Measurements from ENCODE around the gene NUP205. TPM values are rescaled to one million over a fixed set of nuclear protein-coding genes. Genes with fewer than 3 reads are reported as not detected.

Gene NUP205
- total RNA-seq, 1 experiment from 2014 or later, result 171 TPM

- ChIA-PET CTCF (interaction anchor here (0.6 to 1.0 kb wide), 2 partner anchors 12 to 124 kb away, joined by 3 read pairs; no protein-coding TSS in a partner anchor), POLR2A (no interaction called here)
- H3K9me3 Mint-ChIP-seq, result no peaks in the 10 kb centered on the region
- no peak overlapping the region for H3K27ac Mint-ChIP-seq
- peaks cover 5% of the 10 kb centered on the region for H3K4me1 Mint-ChIP-seq
- no peak for ATAC-seq
- H3K27me3 Mint-ChIP-seq (ENCODE audit: low read depth), result no peaks in the 10 kb centered on the region
- H3K4me3 Mint-ChIP-seq, result no peak overlapping the region
- TF ChIP-seq ZNF138 (CRISPR knock-in tag; conservative IDR thresholded peaks at IDR 0.05) (no peak), ETV6 (CRISPR knock-in tag; IDR thresholded peaks at IDR 0.05) (0 out of 2 replicates have a peak, but pooled peaks have one; percentile 5), E2F5 (CRISPR knock-in tag; IDR thresholded peaks at IDR 0.05) (no peak)
- H3K36me3 Mint-ChIP-seq, result no peaks in the 10 kb centered on the region
- DNase-seq (ENCODE audit: low spot score), result no peak
Observed at GRCh38 chr7:135510592-135511183, 47.0 kb upstream of the NUP205 start.

GRCh38 chr7:135512135-135512887, 45.4 kb upstream of the NUP205 start:
- H3K9me3 Mint-ChIP-seq, result no peaks in the 10 kb centered on the region
- no peaks in the 10 kb centered on the region for H3K36me3 Mint-ChIP-seq
- CTCF ChIA-PET, result no interaction called here
- H3K27me3 Mint-ChIP-seq (ENCODE audit: low read depth), result no peaks in the 10 kb centered on the region
- TF ChIP-seq HMGA2 (CRISPR knock-in tag; IDR thresholded peaks at IDR 0.05) (no peak), HMGXB4 (CRISPR knock-in tag; IDR thresholded peaks at IDR 0.05) (no peak), CTCF (IDR thresholded peaks at IDR 0.05) (peak; percentile 69), E2F5 (CRISPR knock-in tag; IDR thresholded peaks at IDR 0.05) (no peak), SMAD4 (CRISPR knock-in tag; IDR thresholded peaks at IDR 0.05) (no peak)
- no peak overlapping the region for H3K4me3 Mint-ChIP-seq
- peaks cover under 1% of the 10 kb centered on the region for H3K4me1 Mint-ChIP-seq
- DNase-seq (ENCODE audit: low spot score), result no peak
- POLR2A ChIA-PET, result no interaction called here
- H3K27ac Mint-ChIP-seq, result no peak overlapping the region
- ATAC-seq, result no peak

GRCh38 chr7:135514856-135515255, 42.9 kb upstream of the NUP205 start:
- peaks cover 4% of the 10 kb centered on the region; the same call in 1 of the 2 replicates for H3K4me1 Mint-ChIP-seq
- no peak for DNase-seq (ENCODE audit: low spot score)
- no peak overlapping the region for H3K4me3 Mint-ChIP-seq
- H3K27ac Mint-ChIP-seq, result no peak overlapping the region
- ATAC-seq, result no peak
- TF ChIP-seq MYBL2 (CRISPR knock-in tag; IDR thresholded peaks at IDR 0.05) (no peak), ZNF512 (CRISPR knock-in tag; IDR thresholded peaks at IDR 0.05; ENCODE audit: borderline replicate concordance) (no peak), GRHL2 (CRISPR knock-in tag; IDR thresholded peaks at IDR 0.05; ENCODE audit: insufficient replicate concordance, severe bottlenecking) (no peak), ATF3 (CRISPR knock-in tag; conservative IDR thresholded peaks at IDR 0.05) (no peak), HMGXB4 (CRISPR knock-in tag; IDR thresholded peaks at IDR 0.05) (no peak), AR (CRISPR knock-in tag; IDR thresholded peaks at IDR 0.05) (no peak), ZNF232 (CRISPR knock-in tag; IDR thresholded peaks at IDR 0.05) (no peak), RORB (CRISPR knock-in tag; IDR thresholded peaks at IDR 0.05) (no peak), JUN (CRISPR knock-in tag; IDR thresholded peaks at IDR 0.05) (no peak), USF1 (CRISPR knock-in tag; IDR thresholded peaks at IDR 0.05) (no peak)
- no peaks in the 10 kb centered on the region for H3K27me3 Mint-ChIP-seq (ENCODE audit: low read depth)
- CTCF ChIA-PET, result interaction anchor here (1.7 kb wide), 1 partner anchor 131 kb away, joined by 6 read pairs; no protein-coding TSS in a partner anchor
- H3K9me3 Mint-ChIP-seq, result no peaks in the 10 kb centered on the region
- POLR2A ChIA-PET, result no interaction called here
- no peaks in the 10 kb centered on the region for H3K36me3 Mint-ChIP-seq

Measured in WTC11 (cell line).